Keratinocyte (primary cell): ENCODE data around the gene EPHB2.

Source experiments
- CTCF ChIP-seq, 3 experiments: IDR thresholded peaks in 1 of 3; conservative IDR thresholded peaks in 1 of 3; optimal IDR thresholded peaks in 1 of 3; 2 replicates in 2 of 3; 3 replicates in 1 of 3; pipeline versions ENCODE3 to v1.5.1; 2011; ENCODE audit warnings: low read length in 3 of 3, mild to moderate bottlenecking in 3 of 3, moderate library complexity in 2 of 3, control low read depth in 1 of 3, inconsistent platforms in 1 of 3; ENCODE audit not compliant: insufficient read depth in 2 of 3; ENCODE audit errors: extremely low read depth in 1 of 3
- EZH2 ChIP-seq: IDR thresholded peaks from one replicate; pipeline ENCODE4 v1.6.1; 2012; ENCODE audit warnings: inconsistent platforms, mild to moderate bottlenecking, low read length, moderate library complexity

GRCh38 chr1:22810378-22810777, 99.7 kb downstream of the EPHB2 start:
- TF ChIP-seq CTCF (optimal IDR thresholded peaks at IDR 0.05 in 1 of 3, IDR thresholded peaks at IDR 0.05 in 1 of 3, conservative IDR thresholded peaks at IDR 0.05 in 1 of 3; ENCODE audit: extremely low read depth in 1 of 3, insufficient read depth in 2 of 3, low read length in 3 of 3) (no peak), EZH2 (no peak)
